ENCODE data around the gene ERP44. TPM values are rescaled to one million over a fixed set of nuclear protein-coding genes. Genes with fewer than 3 reads are reported as not detected.
"Not testable (repeated sequence)": the region's sequence is repeated elsewhere in the genome, so short reads cannot be mapped to it uniquely, and the experiment has no call there.

The ERP44 gene
- total RNA-seq, 1 donor: 18.2 TPM

GRCh38 chr9:100066539-100066938 is 32.3 kb downstream of the ERP44 start:
- no peak overlapping the region for H3K4me3 ChIP-seq (ENCODE audit: low read length)
- no peaks in the 10 kb centered on the region for H3K9me3 ChIP-seq (ENCODE audit: low read depth, low read length)
- H3K27me3 ChIP-seq (ENCODE audit: insufficient read depth, low read length): no peaks in the 10 kb centered on the region
- peaks cover 8% of the 10 kb centered on the region for H3K4me1 ChIP-seq (ENCODE audit: insufficient read depth, low read length)

- H3K27me3 ChIP-seq (ENCODE audit: insufficient read depth, low read length): no peaks in the 10 kb centered on the region
- no peaks in the 10 kb centered on the region for H3K9me3 ChIP-seq (ENCODE audit: low read depth, low read length)
- no peak overlapping the region for H3K4me3 ChIP-seq (ENCODE audit: low read length)
- H3K4me1 ChIP-seq (ENCODE audit: insufficient read depth, low read length): peaks cover 8% of the 10 kb centered on the region
These were observed 33.8 kb downstream of the ERP44 start for GRCh38 chr9:100064872-100065581.

GRCh38 chr9:100063185-100063584 is 35.6 kb downstream of the ERP44 start:
- no peaks in the 10 kb centered on the region for H3K27me3 ChIP-seq (ENCODE audit: insufficient read depth, low read length)
- no peaks in the 10 kb centered on the region for H3K9me3 ChIP-seq (ENCODE audit: low read depth, low read length)
- peaks cover 13% of the 10 kb centered on the region for H3K4me1 ChIP-seq (ENCODE audit: insufficient read depth, low read length)
- no peak overlapping the region for H3K4me3 ChIP-seq (ENCODE audit: low read length)

GRCh38 chr9:100062683-100063082 is 36.1 kb downstream of the ERP44 start:
- not testable (repeated sequence) for H3K4me3 ChIP-seq (ENCODE audit: low read length); H3K9me3 ChIP-seq (ENCODE audit: low read depth, low read length); H3K27me3 ChIP-seq (ENCODE audit: insufficient read depth, low read length)
- H3K4me1 ChIP-seq (ENCODE audit: insufficient read depth, low read length): peaks cover 16% of the 10 kb centered on the region

- H3K27me3 ChIP-seq (ENCODE audit: insufficient read depth, low read length): no peaks in the 10 kb centered on the region
- H3K4me3 ChIP-seq (ENCODE audit: low read length): no peak overlapping the region
- H3K9me3 ChIP-seq (ENCODE audit: low read depth, low read length): no peaks in the 10 kb centered on the region
- peaks cover 8% of the 10 kb centered on the region for H3K4me1 ChIP-seq (ENCODE audit: insufficient read depth, low read length)
These were observed 39.9 kb downstream of the ERP44 start for GRCh38 chr9:100058699-100059579.

- Histone ChIP-seq H3K9me3 (ENCODE audit: low read depth, low read length) (no peaks in the 10 kb centered on the region), H3K4me3 (ENCODE audit: low read length) (no peak overlapping the region), H3K4me1 (ENCODE audit: insufficient read depth, low read length) (peaks cover 8% of the 10 kb centered on the region), H3K27me3 (ENCODE audit: insufficient read depth, low read length) (no peaks in the 10 kb centered on the region)
These were observed 41.2 kb downstream of the ERP44 start for GRCh38 chr9:100057624-100058023.

GRCh38 chr9:100056561-100056960 is 42.2 kb downstream of the ERP44 start:
- Histone ChIP-seq H3K9me3 (ENCODE audit: low read depth, low read length) (no peaks in the 10 kb centered on the region), H3K4me3 (ENCODE audit: low read length) (no peak overlapping the region), H3K4me1 (ENCODE audit: insufficient read depth, low read length) (peaks cover 8% of the 10 kb centered on the region), H3K27me3 (ENCODE audit: insufficient read depth, low read length) (no peaks in the 10 kb centered on the region)

GRCh38 chr9:100052375-100052774 is 46.4 kb downstream of the ERP44 start:
- H3K27me3 ChIP-seq (ENCODE audit: insufficient read depth, low read length): no peaks in the 10 kb centered on the region
- no peaks in the 10 kb centered on the region for H3K9me3 ChIP-seq (ENCODE audit: low read depth, low read length)
- H3K4me1 ChIP-seq (ENCODE audit: insufficient read depth, low read length): no peaks in the 10 kb centered on the region
- H3K4me3 ChIP-seq (ENCODE audit: low read length): no peak overlapping the region

- no peaks in the 10 kb centered on the region for H3K4me1 ChIP-seq (ENCODE audit: insufficient read depth, low read length)
- H3K27me3 ChIP-seq (ENCODE audit: insufficient read depth, low read length): no peaks in the 10 kb centered on the region
- no peak overlapping the region for H3K4me3 ChIP-seq (ENCODE audit: low read length)
- no peaks in the 10 kb centered on the region for H3K9me3 ChIP-seq (ENCODE audit: low read depth, low read length)
These were observed 49.2 kb downstream of the ERP44 start for GRCh38 chr9:100049551-100049950.

GRCh38 chr9:100038472-100038871 is 60.3 kb downstream of the ERP44 start:
- H3K4me1 ChIP-seq (ENCODE audit: insufficient read depth, low read length): peaks cover 17% of the 10 kb centered on the region
- H3K4me3 ChIP-seq (ENCODE audit: low read length): no peak overlapping the region
- H3K9me3 ChIP-seq (ENCODE audit: low read depth, low read length): peaks cover 8% of the 10 kb centered on the region
- H3K27me3 ChIP-seq (ENCODE audit: insufficient read depth, low read length): no peaks in the 10 kb centered on the region

- Histone ChIP-seq H3K27me3 (ENCODE audit: insufficient read depth, low read length) (no peaks in the 10 kb centered on the region), H3K4me1 (ENCODE audit: insufficient read depth, low read length) (peaks cover 17% of the 10 kb centered on the region), H3K4me3 (ENCODE audit: low read length) (no peak overlapping the region), H3K9me3 (ENCODE audit: low read depth, low read length) (peaks cover 6% of the 10 kb centered on the region)
These were observed 64.8 kb downstream of the ERP44 start for GRCh38 chr9:100033877-100034551.

GRCh38 chr9:100030548-100030947 is 68.3 kb downstream of the ERP44 start:
- Histone ChIP-seq H3K27me3 (ENCODE audit: insufficient read depth, low read length) (no peaks in the 10 kb centered on the region), H3K9me3 (ENCODE audit: low read depth, low read length) (no peaks in the 10 kb centered on the region), H3K4me3 (ENCODE audit: low read length) (no peak overlapping the region), H3K4me1 (ENCODE audit: insufficient read depth, low read length) (peaks cover 19% of the 10 kb centered on the region)

GRCh38 chr9:100029251-100029650 is 69.5 kb downstream of the ERP44 start:
- Histone ChIP-seq H3K4me1 (ENCODE audit: insufficient read depth, low read length) (peaks cover 15% of the 10 kb centered on the region), H3K9me3 (ENCODE audit: low read depth, low read length) (no peaks in the 10 kb centered on the region), H3K27me3 (ENCODE audit: insufficient read depth, low read length) (no peaks in the 10 kb centered on the region), H3K4me3 (ENCODE audit: low read length) (no peak overlapping the region)

- peaks cover 11% of the 10 kb centered on the region for H3K4me1 ChIP-seq (ENCODE audit: insufficient read depth, low read length)
- H3K4me3 ChIP-seq (ENCODE audit: low read length): no peak overlapping the region
- H3K9me3 ChIP-seq (ENCODE audit: low read depth, low read length): no peaks in the 10 kb centered on the region
- H3K27me3 ChIP-seq (ENCODE audit: insufficient read depth, low read length): no peaks in the 10 kb centered on the region
These were observed 70.5 kb downstream of the ERP44 start for GRCh38 chr9:100028201-100028784.

GRCh38 chr9:100027543-100027942 is 71.3 kb downstream of the ERP44 start:
- Histone ChIP-seq H3K27me3 (ENCODE audit: insufficient read depth, low read length) (no peaks in the 10 kb centered on the region), H3K4me1 (ENCODE audit: insufficient read depth, low read length) (peaks cover 11% of the 10 kb centered on the region)

More at GRCh38 chr9:100027543-100027942, 71.3 kb downstream of the ERP44 start:
- Histone ChIP-seq H3K4me3 (ENCODE audit: low read length) (no peak overlapping the region), H3K9me3 (ENCODE audit: low read depth, low read length) (no peaks in the 10 kb centered on the region)

All from mononuclear cell (primary cell).